Epithelial cell of esophagus (primary cell): Measurements from ENCODE around the gene TMEM9.

Experiments used
- DNase-seq: peaks from one replicate; pipeline ENCODE4 v3.0.0; 2010; ENCODE audit warnings: low read depth
- H3K4me3 ChIP-seq: 2 replicates; pipeline ENCODE4 v1.5.1; 2011; ENCODE audit warnings: mild to moderate bottlenecking, low read length, control low read depth
- TF ChIP-seq, protein P1 (sequence below): IDR thresholded peaks from 2 replicates; pipeline ENCODE4 v1.5.1; 2011; ENCODE audit warnings: low read depth, mild to moderate bottlenecking, low read length, control low read depth, inconsistent platforms; ENCODE audit not compliant: insufficient read depth; ENCODE audit errors: missing control alignments

Gene TMEM9

DNA sequence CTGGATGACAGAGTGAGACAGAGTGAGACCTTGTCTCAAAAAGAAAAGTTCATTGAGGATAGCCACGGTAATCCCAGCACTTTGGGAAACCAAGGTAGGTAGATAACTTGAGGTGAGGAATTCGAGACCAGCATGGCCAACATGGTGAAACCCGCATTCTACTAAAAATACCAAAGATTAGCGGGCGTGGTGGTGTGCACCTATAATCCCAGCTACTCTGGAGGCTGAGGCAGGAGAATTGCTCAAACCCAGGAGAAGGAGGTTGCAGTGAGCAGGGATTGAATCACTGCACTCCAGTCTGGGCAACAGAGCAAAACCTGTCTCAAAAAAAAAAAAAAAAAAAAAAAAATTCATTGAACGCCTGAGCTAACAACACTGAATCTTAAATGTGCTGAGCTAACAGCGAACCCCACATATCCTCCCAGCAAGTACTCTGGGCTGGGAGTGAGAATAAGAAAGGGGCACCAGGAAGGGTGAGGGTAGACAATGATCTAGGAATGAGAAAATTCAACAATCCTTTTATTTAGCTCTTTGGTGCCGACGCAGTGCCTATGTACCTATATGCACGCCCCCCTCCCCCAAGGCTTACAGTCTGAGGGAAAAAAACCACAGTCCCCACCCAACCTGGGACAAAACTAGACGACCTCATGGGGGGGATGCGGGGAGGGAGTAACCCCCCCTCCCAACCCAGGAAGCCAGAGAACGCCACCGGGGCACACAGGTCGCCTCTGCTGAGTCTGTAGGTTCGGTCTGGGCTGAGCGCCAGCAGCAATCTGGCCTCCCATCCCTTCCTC, 40.6 kb downstream of the TMEM9 start:
- TF ChIP-seq, protein P1, sequence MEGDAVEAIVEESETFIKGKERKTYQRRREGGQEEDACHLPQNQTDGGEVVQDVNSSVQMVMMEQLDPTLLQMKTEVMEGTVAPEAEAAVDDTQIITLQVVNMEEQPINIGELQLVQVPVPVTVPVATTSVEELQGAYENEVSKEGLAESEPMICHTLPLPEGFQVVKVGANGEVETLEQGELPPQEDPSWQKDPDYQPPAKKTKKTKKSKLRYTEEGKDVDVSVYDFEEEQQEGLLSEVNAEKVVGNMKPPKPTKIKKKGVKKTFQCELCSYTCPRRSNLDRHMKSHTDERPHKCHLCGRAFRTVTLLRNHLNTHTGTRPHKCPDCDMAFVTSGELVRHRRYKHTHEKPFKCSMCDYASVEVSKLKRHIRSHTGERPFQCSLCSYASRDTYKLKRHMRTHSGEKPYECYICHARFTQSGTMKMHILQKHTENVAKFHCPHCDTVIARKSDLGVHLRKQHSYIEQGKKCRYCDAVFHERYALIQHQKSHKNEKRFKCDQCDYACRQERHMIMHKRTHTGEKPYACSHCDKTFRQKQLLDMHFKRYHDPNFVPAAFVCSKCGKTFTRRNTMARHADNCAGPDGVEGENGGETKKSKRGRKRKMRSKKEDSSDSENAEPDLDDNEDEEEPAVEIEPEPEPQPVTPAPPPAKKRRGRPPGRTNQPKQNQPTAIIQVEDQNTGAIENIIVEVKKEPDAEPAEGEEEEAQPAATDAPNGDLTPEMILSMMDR: no peak
- no peak overlapping the region for H3K4me3 ChIP-seq
- DNase-seq: no peak

DNA sequence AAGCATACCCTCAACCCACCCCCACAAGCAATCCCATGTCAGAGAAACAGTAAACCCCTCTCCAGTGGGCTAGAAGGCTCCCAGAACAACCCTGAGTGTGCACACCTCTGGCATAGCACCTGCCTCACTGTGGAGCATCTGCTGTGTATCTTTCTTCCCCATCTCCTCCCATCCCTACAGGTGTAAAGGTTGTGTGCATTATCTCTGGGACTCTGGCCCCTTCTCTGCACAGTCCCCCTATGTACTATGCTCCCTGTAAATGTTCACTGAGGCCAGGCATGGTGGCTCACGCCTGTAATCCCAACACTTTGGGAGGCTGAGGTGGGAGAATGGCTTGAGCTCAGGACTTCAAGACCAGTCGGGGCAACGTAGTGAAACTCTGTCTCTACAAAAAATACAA, 41.3 kb downstream of the TMEM9 start:
- DNase-seq: no peak
- TF ChIP-seq, protein P1: no peak

DNA sequence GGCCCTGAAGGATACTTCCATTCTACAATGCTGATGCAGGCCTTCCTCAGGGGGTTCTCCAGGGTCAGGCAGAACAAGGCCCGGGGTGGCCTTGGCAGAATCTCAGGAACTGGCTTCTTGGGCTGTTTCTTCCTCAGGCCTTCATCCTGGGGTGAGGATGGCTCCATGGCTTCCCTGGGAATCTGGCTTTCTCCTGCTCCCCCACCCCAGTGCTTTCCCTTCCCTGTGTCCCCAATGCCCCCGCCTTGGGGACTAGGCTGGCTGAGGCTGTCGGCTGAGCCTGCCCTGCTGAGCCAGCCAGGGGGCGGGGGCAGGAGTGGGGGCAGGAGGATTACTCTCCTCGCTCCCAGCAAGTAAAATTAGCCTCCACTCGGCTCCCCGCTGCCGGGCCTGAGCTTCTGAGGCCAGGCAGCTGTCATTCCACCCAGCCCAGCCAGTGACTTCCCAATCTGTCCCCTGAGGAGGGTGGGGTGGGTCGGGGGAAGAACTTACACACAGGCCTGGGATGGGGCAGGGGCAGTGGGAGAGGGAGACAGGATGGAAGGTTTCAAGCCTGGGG, 42.0 kb downstream of the TMEM9 start, which contains the start of gene CACNA1S:
TSS of gene CACNA1S (minus strand) at position 254 of the 559 bp plus-strand sequence. CDS start at position 167, 87 bp downstream.
- no peak for DNase-seq
- TF ChIP-seq, protein P1: no peak

More for the DNA sequence above, 41.3 kb downstream of the TMEM9 start:
- no peak overlapping the region for H3K4me3 ChIP-seq

DNA sequence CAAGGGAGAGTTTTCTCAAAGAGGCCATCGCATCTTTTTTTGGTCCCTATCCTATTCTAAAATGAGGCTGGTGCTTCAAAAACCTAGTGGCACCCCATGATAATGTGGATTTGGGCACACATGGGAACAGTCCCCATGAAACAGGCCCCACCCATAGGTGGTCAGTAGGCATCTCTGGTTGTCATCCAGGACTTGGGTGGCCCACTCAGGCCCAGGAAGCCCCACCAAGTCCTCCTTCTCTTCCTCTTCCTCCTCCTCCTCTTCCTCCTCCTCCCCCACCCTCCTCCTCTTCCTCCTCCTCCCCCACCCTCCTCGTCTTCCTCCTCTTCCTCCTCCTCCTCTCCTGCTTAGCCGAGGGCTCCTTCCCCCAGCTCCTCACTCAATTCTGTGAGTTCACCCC, 42.6 kb downstream of the TMEM9 start:
- TF ChIP-seq, protein P1: no peak
- DNase-seq: no peak
- H3K4me3 ChIP-seq: no peak overlapping the region

More for the DNA sequence above, 42.0 kb downstream of the TMEM9 start, which contains the start of gene CACNA1S:
- no peak within 1 kb of the TSS for H3K4me3 ChIP-seq

DNA sequence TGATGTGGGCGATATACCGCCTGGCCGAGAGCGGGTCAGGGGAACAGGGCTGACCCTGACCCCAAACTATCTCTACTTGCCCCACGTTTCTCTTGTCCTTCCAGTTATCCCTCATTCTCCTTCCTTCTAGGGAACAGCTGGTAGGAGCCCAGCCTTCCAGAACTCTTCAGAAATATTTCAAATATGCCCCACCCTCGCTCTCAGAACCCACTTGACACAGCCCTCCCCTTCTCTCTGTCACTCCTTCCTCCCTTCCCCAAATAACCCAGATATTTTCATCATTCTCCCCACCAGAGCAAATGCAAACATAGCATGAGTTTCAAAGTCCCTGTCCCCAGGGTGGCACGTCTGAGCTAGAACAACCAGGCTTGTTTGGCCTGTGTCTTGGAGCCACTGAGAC, 43.1 kb downstream of the TMEM9 start:
- no peak overlapping the region for H3K4me3 ChIP-seq
- no peak for DNase-seq
- TF ChIP-seq, protein P1: no peak

DNA sequence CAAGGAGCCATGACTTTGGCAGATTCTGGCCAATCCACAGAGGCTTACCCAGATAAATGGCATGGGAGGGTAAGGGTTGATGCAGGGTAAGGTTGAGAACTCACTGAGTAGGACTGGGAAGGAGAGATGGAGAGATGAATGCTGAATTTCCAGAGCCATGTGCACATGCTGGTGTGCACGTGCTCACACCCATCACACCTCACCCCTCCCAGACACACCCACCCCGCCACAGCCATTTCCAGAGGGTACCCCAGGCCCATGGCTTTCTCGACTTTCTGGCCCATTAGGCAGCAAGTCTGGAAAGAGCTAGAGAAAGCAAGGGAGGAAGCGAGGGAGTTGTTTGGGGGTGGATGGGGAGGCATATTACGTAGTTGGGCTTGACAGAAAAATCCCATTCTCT, 43.7 kb downstream of the TMEM9 start:
- H3K4me3 ChIP-seq: no peak overlapping the region
- DNase-seq: no peak
- TF ChIP-seq, protein P1: no peak
